DND-41 (cell line): ENCODE measurements around the gene LAX1.
A peak's percentile ranks its signal among the peaks of the same experiment; 100 is the strongest.

Experiments
- ATAC-seq: fragments of 200-7000 bp; cut with Tn5 transposase; 3 replicates; pipeline ENCODE4 v1.9.1; 2021; ENCODE audit warnings: low read depth; ENCODE audit not compliant: insufficient read depth
- DNase-seq: peaks from one replicate; pipeline ENCODE4 v3.0.0-alpha.2; 2020
- H2AFZ ChIP-seq: 2 replicates; pipeline ENCODE4 v1.6.0; 2012; ENCODE audit warnings: low read depth, low read length
- H3K27ac ChIP-seq: 2 replicates; pipeline ENCODE4 v1.5.1; 2012; ENCODE audit warnings: low read length, inconsistent platforms
- H3K27me3 ChIP-seq: fragments of 200-600 bp; sonication (generic); 2 replicates; pipeline ENCODE4 v1.6.0; 2012; ENCODE audit warnings: low read length, mild to moderate bottlenecking, inconsistent platforms; ENCODE audit not compliant: insufficient read depth, poor library complexity
- H3K36me3 ChIP-seq: 2 replicates; pipeline ENCODE4 v1.5.1; 2012; ENCODE audit warnings: low read length, inconsistent platforms; ENCODE audit not compliant: insufficient read depth
- H3K4me1 ChIP-seq: 2 replicates; pipeline ENCODE4 v1.5.1; 2012; ENCODE audit warnings: mild to moderate bottlenecking, low read length; ENCODE audit not compliant: insufficient read depth
- H3K4me2 ChIP-seq: 2 replicates; pipeline ENCODE4 v1.6.0; 2012; ENCODE audit warnings: mild to moderate bottlenecking, moderate library complexity, low read length, inconsistent platforms; ENCODE audit not compliant: insufficient read depth
- H3K4me3 ChIP-seq, 2 experiments: fragments of 200-600 bp in 1 of 2; shearing (Covaris generic) in 1 of 2; 2 replicates each; pipeline ENCODE4 v1.5.1; 2012 to 2016; ENCODE audit warnings: inconsistent platforms in 2 of 2, low read length in 2 of 2, mild to moderate bottlenecking in 2 of 2, low read depth in 1 of 2, moderate library complexity in 1 of 2
- H3K79me2 ChIP-seq: 2 replicates; pipeline ENCODE4 v1.6.0; 2012; ENCODE audit warnings: low read length, inconsistent platforms; ENCODE audit not compliant: insufficient read depth
- H3K9ac ChIP-seq: 2 replicates; pipeline ENCODE4 v1.6.0; 2012; ENCODE audit warnings: low read depth, mild to moderate bottlenecking, inconsistent platforms, low read length, moderate library complexity
- H3K9me3 ChIP-seq: 2 replicates; pipeline ENCODE4 v1.5.1; 2012; ENCODE audit warnings: low read length, moderate library complexity, mild to moderate bottlenecking, inconsistent platforms; ENCODE audit not compliant: insufficient read depth, severe bottlenecking
- H4K20me1 ChIP-seq: 2 replicates; pipeline ENCODE4 v1.6.0; 2012; ENCODE audit warnings: low read length; ENCODE audit not compliant: insufficient read depth
- CTCF ChIP-seq: IDR thresholded peaks from 2 replicates; pipeline ENCODE4 v1.5.1; 2012; ENCODE audit warnings: borderline replicate concordance, low read length, moderate library complexity, mild to moderate bottlenecking; ENCODE audit not compliant: poor library complexity, severe bottlenecking; ENCODE audit errors: extremely low read depth
- EZH2 ChIP-seq: IDR thresholded peaks from 3 replicates; pipeline ENCODE4 v1.6.1; 2012; ENCODE audit warnings: borderline replicate concordance, low read depth, mild to moderate bottlenecking, moderate library complexity, low read length, inconsistent platforms; ENCODE audit not compliant: severe bottlenecking

The LAX1 gene, protein sequence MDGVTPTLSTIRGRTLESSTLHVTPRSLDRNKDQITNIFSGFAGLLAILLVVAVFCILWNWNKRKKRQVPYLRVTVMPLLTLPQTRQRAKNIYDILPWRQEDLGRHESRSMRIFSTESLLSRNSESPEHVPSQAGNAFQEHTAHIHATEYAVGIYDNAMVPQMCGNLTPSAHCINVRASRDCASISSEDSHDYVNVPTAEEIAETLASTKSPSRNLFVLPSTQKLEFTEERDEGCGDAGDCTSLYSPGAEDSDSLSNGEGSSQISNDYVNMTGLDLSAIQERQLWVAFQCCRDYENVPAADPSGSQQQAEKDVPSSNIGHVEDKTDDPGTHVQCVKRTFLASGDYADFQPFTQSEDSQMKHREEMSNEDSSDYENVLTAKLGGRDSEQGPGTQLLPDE

DNA sequence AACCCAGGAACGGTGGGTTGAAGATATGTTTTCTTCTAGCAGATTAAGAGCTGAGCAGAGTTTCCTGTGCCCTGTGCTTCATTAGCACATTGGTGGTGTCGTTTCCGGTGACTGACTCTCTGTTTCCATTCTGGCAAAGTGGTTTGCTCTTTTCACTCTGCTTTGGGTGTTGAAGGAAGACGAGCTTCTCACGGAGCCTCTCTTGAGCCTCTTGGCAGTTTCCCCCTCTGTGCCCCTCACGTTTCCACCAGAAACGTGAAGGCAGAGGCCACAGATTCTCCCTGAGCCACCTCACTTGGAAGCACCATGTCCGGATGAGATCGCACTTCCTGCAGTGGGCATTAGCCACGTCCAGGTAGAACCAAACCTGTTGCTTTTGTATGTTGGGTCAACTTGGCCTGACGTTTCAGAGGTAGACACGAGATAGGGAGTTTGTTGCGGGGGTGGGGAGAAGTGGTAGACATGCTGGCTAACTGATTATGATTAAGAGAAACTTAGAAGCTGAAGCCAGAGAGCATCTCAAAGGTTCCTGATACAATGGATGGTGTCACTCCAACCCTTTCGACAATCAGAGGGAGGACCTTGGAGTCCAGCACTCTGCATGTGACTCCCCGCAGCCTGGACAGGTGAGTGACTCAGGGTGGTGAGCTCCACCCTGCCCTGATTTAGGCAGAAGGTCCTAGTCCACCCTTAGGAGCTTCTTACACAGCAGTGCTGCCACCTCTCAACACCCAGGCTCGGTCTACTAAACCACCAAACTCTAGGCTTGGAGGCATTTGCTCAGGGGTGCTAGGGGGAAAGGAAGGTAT, at the start of gene LAX1:
TSS of gene LAX1 (plus strand) at position 155 of the 809 bp plus-strand sequence. CDS start at position 538, 383 bp downstream.
- no peaks in the 10 kb centered on the region for H4K20me1 ChIP-seq
- H3K27me3 ChIP-seq, result no peaks in the 10 kb centered on the region
- peak within 1 kb of the TSS; percentile 90 for H2AFZ ChIP-seq
- H3K4me1 ChIP-seq, result peaks cover 47% of the 10 kb centered on the region
- H3K9ac ChIP-seq, result peak within 1 kb of the TSS; percentile 63
- H3K4me2 ChIP-seq, result peak within 1 kb of the TSS; percentile 68
- peak within 1 kb of the TSS; percentile 97 for H3K27ac ChIP-seq
- ATAC-seq (peak; percentile 95), DNase-seq (peak; percentile 85)
- peaks cover 13% of the 10 kb centered on the region for H3K79me2 ChIP-seq
- TF ChIP-seq EZH2 (no peak), CTCF (peak; percentile 26)
- H3K4me3 ChIP-seq, result peak within 1 kb of the TSS; percentile 13 to 61; a peak in 3 of 4 replicates
- no peaks in the 10 kb centered on the region for H3K9me3 ChIP-seq
- H3K36me3 ChIP-seq, result no peaks in the 10 kb centered on the region

- no peak for ATAC-seq
- H3K9me3 ChIP-seq, result no peaks in the 10 kb centered on the region
- H3K4me1 ChIP-seq, result no peaks in the 10 kb centered on the region
- TF ChIP-seq EZH2, result no peak
- no peak for TF ChIP-seq CTCF
- H3K27me3 ChIP-seq, result no peaks in the 10 kb centered on the region
- H3K9ac ChIP-seq, result no peak overlapping the region
- H3K4me3 ChIP-seq, result no peak overlapping the region
- H3K4me2 ChIP-seq, result no peak overlapping the region
- H3K27ac ChIP-seq, result no peak overlapping the region
- H3K36me3 ChIP-seq, result peaks cover 81% of the 10 kb centered on the region
- no peaks in the 10 kb centered on the region for H3K79me2 ChIP-seq
- H4K20me1 ChIP-seq, result no peaks in the 10 kb centered on the region
- no peak overlapping the region for H2AFZ ChIP-seq
- no peak for DNase-seq
Observed at GRCh38 chr1:203717120-203717519, 47.9 kb upstream of the LAX1 start.

GRCh38 chr1:203720242-203720641, 44.7 kb upstream of the LAX1 start:
- no peak overlapping the region for H3K4me2 ChIP-seq
- H3K27me3 ChIP-seq, result no peaks in the 10 kb centered on the region
- no peaks in the 10 kb centered on the region for H3K79me2 ChIP-seq
- TF ChIP-seq EZH2 (no peak), CTCF (no peak)
- H3K9ac ChIP-seq, result no peak overlapping the region
- no peaks in the 10 kb centered on the region for H3K4me1 ChIP-seq
- DNase-seq (no peak), ATAC-seq (no peak)
- no peak overlapping the region for H3K4me3 ChIP-seq
- peaks cover 77% of the 10 kb centered on the region for H3K36me3 ChIP-seq
- H3K9me3 ChIP-seq, result no peaks in the 10 kb centered on the region
- H4K20me1 ChIP-seq, result no peaks in the 10 kb centered on the region
- no peak overlapping the region for H3K27ac ChIP-seq
- no peak overlapping the region for H2AFZ ChIP-seq
